GM23338 (cell line): ENCODE results near the gene VSIG10L2. TPM values are rescaled to one million over a fixed set of nuclear protein-coding genes. Genes with fewer than 3 reads are reported as not detected.

Experiments used
- ATAC-seq: fragments of 200-7000 bp; cut with Tn5 transposase; 3 replicates; pipeline ENCODE4 v1.9.1; 2020
- DNase-seq: peaks from one replicate; pipeline ENCODE4 v3.0.0-alpha.2; 2015; ENCODE audit warnings: low spot score
- H2AFZ ChIP-seq: fragments of 200-600 bp; sonication (generic); 2 replicates; pipeline ENCODE4 v1.8.0; 2016; ENCODE audit warnings: antibody characterized with exemption, mild to moderate bottlenecking, moderate library complexity
- H3F3A ChIP-seq: fragments of 200-600 bp; sonication (generic); replicated peaks from 2 replicates; pipeline ENCODE4 v1.8.0; 2017; ENCODE audit warnings: antibody characterized with exemption, mixed run types, low read depth
- H3K27ac ChIP-seq: fragments of 200-600 bp; sonication (generic); 2 replicates; pipeline ENCODE4 v1.6.1; 2016; ENCODE audit warnings: low read depth
- H3K27me3 ChIP-seq: fragments of 200-600 bp; sonication (generic); 2 replicates; pipeline ENCODE4 v1.8.0; 2016; ENCODE audit warnings: mild to moderate bottlenecking, mixed run types, moderate library complexity; ENCODE audit not compliant: insufficient read depth
- H3K36me3 ChIP-seq: fragments of 200-600 bp; sonication (generic); 2 replicates; pipeline ENCODE4 v1.8.0; 2016; ENCODE audit warnings: mild to moderate bottlenecking; ENCODE audit not compliant: insufficient read depth
- H3K4me1 ChIP-seq: fragments of 200-600 bp; sonication (generic); 2 replicates; pipeline ENCODE4 v1.8.0; 2016; ENCODE audit warnings: mild to moderate bottlenecking, moderate library complexity; ENCODE audit not compliant: insufficient read depth
- H3K4me2 ChIP-seq: fragments of 200-600 bp; sonication (generic); 2 replicates; pipeline ENCODE4 v1.7.1; 2017; ENCODE audit warnings: mixed run types
- H3K4me3 ChIP-seq: fragments of 200-600 bp; sonication (generic); 2 replicates; pipeline ENCODE4 v1.6.1; 2016; ENCODE audit warnings: mixed run types
- H3K79me2 ChIP-seq: fragments of 200-600 bp; sonication (generic); replicated peaks from 2 replicates; pipeline ENCODE4 v1.8.0; 2017; ENCODE audit warnings: mild to moderate bottlenecking; ENCODE audit not compliant: insufficient read depth
- H3K9me2 ChIP-seq: fragments of 200-600 bp; sonication (generic); 2 replicates; pipeline ENCODE4 v1.8.0; 2017; ENCODE audit not compliant: insufficient read depth
- H4K20me1 ChIP-seq: fragments of 200-600 bp; sonication (generic); replicated peaks from 2 replicates; pipeline ENCODE4 v1.8.0; 2017; ENCODE audit warnings: mild to moderate bottlenecking; ENCODE audit not compliant: insufficient read depth
- H3K27ac Mint-ChIP-seq: 2 replicates; pipeline ENCODE4 v1.8.0; 2020; ENCODE audit warnings: inconsistent platforms, mild to moderate bottlenecking, moderate library complexity, mixed read lengths
- H3K27me3 Mint-ChIP-seq: 3 replicates; pipeline ENCODE4 v1.8.0; 2022; ENCODE audit warnings: low read depth, mild to moderate bottlenecking, moderate library complexity, mixed read lengths, inconsistent platforms; ENCODE audit not compliant: insufficient read depth, poor library complexity
- H3K36me3 Mint-ChIP-seq: 3 replicates; pipeline ENCODE4 v1.8.0; 2021; ENCODE audit warnings: low read depth, mild to moderate bottlenecking, inconsistent platforms, moderate library complexity, mixed read lengths
- H3K4me1 Mint-ChIP-seq: 3 replicates; pipeline ENCODE4 v1.8.0; 2020; ENCODE audit warnings: mild to moderate bottlenecking, inconsistent platforms, mixed read lengths
- H3K4me3 Mint-ChIP-seq: 3 replicates; pipeline ENCODE4 v1.8.0; 2021; ENCODE audit warnings: moderate library complexity, mild to moderate bottlenecking, inconsistent platforms, mixed read lengths
- H3K9me3 Mint-ChIP-seq: 3 replicates; pipeline ENCODE4 v1.8.0; 2020; ENCODE audit warnings: moderate library complexity, mild to moderate bottlenecking, inconsistent platforms, mixed read lengths
- CREB1 ChIP-seq: fragments of 250-450 bp; sonication (Bioruptor Pico); IDR thresholded peaks from 2 replicates; pipeline ENCODE4 v1.5.0; 2020; ENCODE audit warnings: low read depth, mild to moderate bottlenecking, moderate library complexity
- EZH2 ChIP-seq: fragments of 200-600 bp; sonication (generic); IDR thresholded peaks from one replicate; pipeline ENCODE4 v1.8.0; 2017; ENCODE audit warnings: antibody characterized with exemption, mild to moderate bottlenecking, low read depth; ENCODE audit not compliant: unreplicated experiment
- EZH2phosphoT487 ChIP-seq: fragments of 200-600 bp; sonication (generic); IDR thresholded peaks from one replicate; pipeline ENCODE4 v1.8.1; 2018; ENCODE audit warnings: antibody characterized with exemption; ENCODE audit not compliant: unreplicated experiment
- JUNB ChIP-seq: IDR thresholded peaks from one replicate; pipeline ENCODE4 v1.6.1; 2016; ENCODE audit warnings: antibody characterized with exemption; ENCODE audit not compliant: unreplicated experiment
- POLR2AphosphoS5 ChIP-seq: IDR thresholded peaks from 2 replicates; pipeline ENCODE4 v1.6.1; 2016; ENCODE audit warnings: antibody characterized with exemption, low read depth
- STAT1 ChIP-seq: IDR thresholded peaks from one replicate; pipeline ENCODE4 v1.6.1; 2016; ENCODE audit warnings: antibody characterized with exemption; ENCODE audit not compliant: unreplicated experiment
- ZNF114 ChIP-seq: fragments of 250-450 bp; sonication (Bioruptor Pico); IDR thresholded peaks from 2 replicates; pipeline ENCODE4 v1.5.0; 2020; ENCODE audit warnings: mild to moderate bottlenecking, moderate library complexity
- ZNF331 ChIP-seq: fragments of 250-450 bp; sonication (Bioruptor Pico); IDR thresholded peaks from 2 replicates; pipeline ENCODE4 v1.5.0; 2020; ENCODE audit warnings: low read depth, mild to moderate bottlenecking, moderate library complexity
- polyA plus RNA-seq: library from polyadenylated mRNA; unstranded; fragments of >200 nt; fragmentation: Nextera tagmentation; extraction: Ambion mirVana; gene quantifications from 2 replicates; pipeline ENCODE4 v1.2.1, GENCODE V29; 2016
- total RNA-seq: library from RNA; depleted of rRNA; stranded (reverse); fragments of >200 nt; shearing (Covaris generic); gene quantifications from 2 replicates; pipeline ENCODE4 v1.2.3, GENCODE V29; 2014
- TF ChIP-seq, protein P1 (sequence below): IDR thresholded peaks from one replicate; pipeline ENCODE4 v1.6.1; 2018; ENCODE audit warnings: antibody characterized with exemption; ENCODE audit not compliant: unreplicated experiment
- TF ChIP-seq, protein P2 (sequence below): IDR thresholded peaks from 2 replicates; pipeline ENCODE4 v1.6.1; 2016; ENCODE audit warnings: antibody characterized with exemption
- TF ChIP-seq, protein P3 (sequence below), 2 experiments: fragments of 200-600 bp in 1 of 2; sonication (generic) in 1 of 2; conservative IDR thresholded peaks; 2 replicates each; pipeline versions ENCODE4 v1.5.1 to v1.6.1; 2016 to 2017; ENCODE audit warnings: antibody characterized with exemption in 2 of 2, low read depth in 2 of 2, mild to moderate bottlenecking in 2 of 2, moderate library complexity in 1 of 2

Gene VSIG10L2
- total and polyA plus RNA-seq, 2 experiments from 2014 or later, result 0.63 TPM; not detected in 1

DNA sequence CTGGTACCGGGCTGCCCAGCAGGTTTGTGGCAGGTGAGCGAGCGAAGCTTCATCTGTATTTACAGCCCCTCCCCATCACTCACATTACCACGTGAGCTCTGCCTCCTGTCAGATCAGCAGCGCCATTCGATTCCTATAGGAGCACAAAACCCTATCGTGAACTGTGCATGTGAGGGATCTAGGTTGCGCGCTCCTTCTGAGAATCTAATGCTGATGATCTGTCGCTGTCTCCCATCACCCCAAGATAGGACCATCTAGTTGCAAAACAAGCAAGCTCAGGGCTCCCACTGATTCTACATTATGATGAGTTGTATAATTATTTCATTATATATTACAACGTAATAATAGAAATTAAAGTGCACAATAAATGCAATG, 15.8 kb upstream of the VSIG10L2 start:
- H3K9me3 Mint-ChIP-seq, result no peaks in the 10 kb centered on the region
- Histone ChIP-seq H3K36me3 (no peaks in the 10 kb centered on the region), H3K27ac (no peak overlapping the region), H3K79me2 (no peaks in the 10 kb centered on the region), H4K20me1 (no peaks in the 10 kb centered on the region), H3K4me2 (no peak overlapping the region), H3F3A (no peaks in the 10 kb centered on the region), H3K27me3 (no peaks in the 10 kb centered on the region), H2AFZ (no peak overlapping the region), H3K4me1 (peaks cover 10% of the 10 kb centered on the region), H3K4me3 (no peak overlapping the region), H3K9me2 (no peaks in the 10 kb centered on the region)
- TF ChIP-seq POLR2AphosphoS5 (no peak), STAT1 (no peak), EZH2 (no peak), ZNF114 (no peak), JUNB (no peak), EZH2phosphoT487 (no peak), CREB1 (CRISPR knock-in tag) (no peak), ZNF331 (CRISPR knock-in tag) (no peak)
- TF ChIP-seq, protein P1, sequence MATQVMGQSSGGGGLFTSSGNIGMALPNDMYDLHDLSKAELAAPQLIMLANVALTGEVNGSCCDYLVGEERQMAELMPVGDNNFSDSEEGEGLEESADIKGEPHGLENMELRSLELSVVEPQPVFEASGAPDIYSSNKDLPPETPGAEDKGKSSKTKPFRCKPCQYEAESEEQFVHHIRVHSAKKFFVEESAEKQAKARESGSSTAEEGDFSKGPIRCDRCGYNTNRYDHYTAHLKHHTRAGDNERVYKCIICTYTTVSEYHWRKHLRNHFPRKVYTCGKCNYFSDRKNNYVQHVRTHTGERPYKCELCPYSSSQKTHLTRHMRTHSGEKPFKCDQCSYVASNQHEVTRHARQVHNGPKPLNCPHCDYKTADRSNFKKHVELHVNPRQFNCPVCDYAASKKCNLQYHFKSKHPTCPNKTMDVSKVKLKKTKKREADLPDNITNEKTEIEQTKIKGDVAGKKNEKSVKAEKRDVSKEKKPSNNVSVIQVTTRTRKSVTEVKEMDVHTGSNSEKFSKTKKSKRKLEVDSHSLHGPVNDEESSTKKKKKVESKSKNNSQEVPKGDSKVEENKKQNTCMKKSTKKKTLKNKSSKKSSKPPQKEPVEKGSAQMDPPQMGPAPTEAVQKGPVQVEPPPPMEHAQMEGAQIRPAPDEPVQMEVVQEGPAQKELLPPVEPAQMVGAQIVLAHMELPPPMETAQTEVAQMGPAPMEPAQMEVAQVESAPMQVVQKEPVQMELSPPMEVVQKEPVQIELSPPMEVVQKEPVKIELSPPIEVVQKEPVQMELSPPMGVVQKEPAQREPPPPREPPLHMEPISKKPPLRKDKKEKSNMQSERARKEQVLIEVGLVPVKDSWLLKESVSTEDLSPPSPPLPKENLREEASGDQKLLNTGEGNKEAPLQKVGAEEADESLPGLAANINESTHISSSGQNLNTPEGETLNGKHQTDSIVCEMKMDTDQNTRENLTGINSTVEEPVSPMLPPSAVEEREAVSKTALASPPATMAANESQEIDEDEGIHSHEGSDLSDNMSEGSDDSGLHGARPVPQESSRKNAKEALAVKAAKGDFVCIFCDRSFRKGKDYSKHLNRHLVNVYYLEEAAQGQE, result no peak
- TF ChIP-seq, protein P2, sequence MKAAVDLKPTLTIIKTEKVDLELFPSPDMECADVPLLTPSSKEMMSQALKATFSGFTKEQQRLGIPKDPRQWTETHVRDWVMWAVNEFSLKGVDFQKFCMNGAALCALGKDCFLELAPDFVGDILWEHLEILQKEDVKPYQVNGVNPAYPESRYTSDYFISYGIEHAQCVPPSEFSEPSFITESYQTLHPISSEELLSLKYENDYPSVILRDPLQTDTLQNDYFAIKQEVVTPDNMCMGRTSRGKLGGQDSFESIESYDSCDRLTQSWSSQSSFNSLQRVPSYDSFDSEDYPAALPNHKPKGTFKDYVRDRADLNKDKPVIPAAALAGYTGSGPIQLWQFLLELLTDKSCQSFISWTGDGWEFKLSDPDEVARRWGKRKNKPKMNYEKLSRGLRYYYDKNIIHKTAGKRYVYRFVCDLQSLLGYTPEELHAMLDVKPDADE, result no peak
- TF ChIP-seq, protein P3, sequence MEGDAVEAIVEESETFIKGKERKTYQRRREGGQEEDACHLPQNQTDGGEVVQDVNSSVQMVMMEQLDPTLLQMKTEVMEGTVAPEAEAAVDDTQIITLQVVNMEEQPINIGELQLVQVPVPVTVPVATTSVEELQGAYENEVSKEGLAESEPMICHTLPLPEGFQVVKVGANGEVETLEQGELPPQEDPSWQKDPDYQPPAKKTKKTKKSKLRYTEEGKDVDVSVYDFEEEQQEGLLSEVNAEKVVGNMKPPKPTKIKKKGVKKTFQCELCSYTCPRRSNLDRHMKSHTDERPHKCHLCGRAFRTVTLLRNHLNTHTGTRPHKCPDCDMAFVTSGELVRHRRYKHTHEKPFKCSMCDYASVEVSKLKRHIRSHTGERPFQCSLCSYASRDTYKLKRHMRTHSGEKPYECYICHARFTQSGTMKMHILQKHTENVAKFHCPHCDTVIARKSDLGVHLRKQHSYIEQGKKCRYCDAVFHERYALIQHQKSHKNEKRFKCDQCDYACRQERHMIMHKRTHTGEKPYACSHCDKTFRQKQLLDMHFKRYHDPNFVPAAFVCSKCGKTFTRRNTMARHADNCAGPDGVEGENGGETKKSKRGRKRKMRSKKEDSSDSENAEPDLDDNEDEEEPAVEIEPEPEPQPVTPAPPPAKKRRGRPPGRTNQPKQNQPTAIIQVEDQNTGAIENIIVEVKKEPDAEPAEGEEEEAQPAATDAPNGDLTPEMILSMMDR (conservative IDR thresholded peaks at IDR 0.05; ENCODE audit: low read depth in 2 of 2), result no peak
- H3K27me3 Mint-ChIP-seq, result peaks cover 7% of the 10 kb centered on the region
- DNase-seq (no peak), ATAC-seq (no peak)
- no peaks in the 10 kb centered on the region for H3K36me3 Mint-ChIP-seq
- no peak overlapping the region for H3K27ac Mint-ChIP-seq
- no peak overlapping the region for H3K4me3 Mint-ChIP-seq
- H3K4me1 Mint-ChIP-seq, result peaks cover 41% of the 10 kb centered on the region
